SKM-1 treated with dmso at 0.1 percent for 144 hours (cell line): ENCODE measurements around the gene RSPRY1.
A peak's percentile ranks its signal among the peaks of the same experiment; 100 is the strongest.

Source experiments
- DNase-seq: peaks from one replicate; lab custom pipeline; 2025; ENCODE audit not compliant: unreplicated experiment; lab: John Stamatoyannopoulos, UW

RSPRY1 gene

GRCh38 chr16:57216968-57217367 lies 30.8 kb downstream of the RSPRY1 start:
- DNase-seq, result no peak

GRCh38 chr16:57223057-57223456 lies 36.9 kb downstream of the RSPRY1 start:
- DNase-seq, result no peak

- DNase-seq, result no peak
Observed at GRCh38 chr16:57224651-57225335, 38.7 kb downstream of the RSPRY1 start.

- no peak for DNase-seq
Observed at GRCh38 chr16:57225978-57226377, 39.8 kb downstream of the RSPRY1 start.

- no peak for DNase-seq
Observed at GRCh38 chr16:57226701-57227621, 40.8 kb downstream of the RSPRY1 start.

- no peak for DNase-seq
Observed at GRCh38 chr16:57229079-57229478, 43.0 kb downstream of the RSPRY1 start.

- no peak for DNase-seq
Observed at GRCh38 chr16:57231821-57232350, 45.8 kb downstream of the RSPRY1 start.

GRCh38 chr16:57233944-57234706 lies 48.0 kb downstream of the RSPRY1 start:
- DNase-seq, result no peak

GRCh38 chr16:57234707-57235092 lies 48.6 kb downstream of the RSPRY1 start:
- DNase-seq, result no peak

- no peak for DNase-seq
Observed at GRCh38 chr16:57235128-57236021, 49.2 kb downstream of the RSPRY1 start.

- no peak for DNase-seq
Observed at GRCh38 chr16:57236022-57236350, 49.9 kb downstream of the RSPRY1 start.

- no peak for DNase-seq
Observed at GRCh38 chr16:57238682-57239081, 52.6 kb downstream of the RSPRY1 start.

- DNase-seq, result no peak
Observed at GRCh38 chr16:57239107-57239506, 53.0 kb downstream of the RSPRY1 start.

GRCh38 chr16:57240851-57241250 lies 54.7 kb downstream of the RSPRY1 start:
- DNase-seq, result peak; percentile 74

- no peak for DNase-seq
Observed at GRCh38 chr16:57242650-57243049, 56.5 kb downstream of the RSPRY1 start.

GRCh38 chr16:57244463-57244766 lies 58.3 kb downstream of the RSPRY1 start:
- no peak for DNase-seq

- peak; percentile 95 for DNase-seq
Observed at GRCh38 chr16:57244767-57245471, 58.8 kb downstream of the RSPRY1 start, which contains the start of gene ARL2BP. Gene ARL2BP, plus strand, starts transcription at chr16:57245259. Its CDS starts 109 bp downstream, at chr16:57245368.

GRCh38 chr16:57245472-57246113 lies 59.5 kb downstream of the RSPRY1 start:
- DNase-seq, result no peak

- no peak for DNase-seq
Observed at GRCh38 chr16:57251352-57251751, 65.2 kb downstream of the RSPRY1 start.
